HEK293 (cell line): Measurements from ENCODE around the gene SLC35F3.

Experiments used
- CTCF ChIA-PET: fragments of 350-600 bp; formaldehyde crosslinking; extraction: SDS; loops from one replicate; lab custom pipeline; 2021; ENCODE audit warnings: antibody characterized with exemption; lab: Yijun Ruan, JAX
- POLR2A ChIA-PET: fragments of 300-600 bp; formaldehyde crosslinking; extraction: SDS; loops from one replicate; lab custom pipeline; 2020; ENCODE audit warnings: antibody characterized with exemption, inconsistent platforms; lab: Yijun Ruan, JAX
- H3K27ac ChIP-seq: fragments of 200-500 bp; sonication (Bioruptor generic); 2 replicates; pipeline ENCODE4 v1.5.1; 2014; ENCODE audit warnings: low read depth, low read length, control low read depth, inconsistent platforms; ENCODE audit errors: extremely low read depth
- H3K36me3 ChIP-seq, 2 experiments: fragments of 200-500 bp in 1 of 2; sonication (Bioruptor generic) in 1 of 2; 1 replicate in 1 of 2; 2 replicates in 1 of 2; pipeline ENCODE4 v1.5.1; 2014 to 2017; ENCODE audit warnings: inconsistent platforms in 2 of 2, low read length in 2 of 2; ENCODE audit not compliant: control insufficient read depth in 2 of 2, insufficient read depth in 1 of 2
- H3K4me1 ChIP-seq: fragments of 200-500 bp; sonication (Bioruptor generic); 2 replicates; pipeline ENCODE4 v1.5.1; 2014; ENCODE audit warnings: mild to moderate bottlenecking, low read length, inconsistent platforms; ENCODE audit not compliant: control insufficient read depth, insufficient read depth
- H3K4me3 ChIP-seq: 2 replicates; pipeline ENCODE4 v1.5.1; 2011; ENCODE audit warnings: low read depth, mild to moderate bottlenecking, control low read depth, low read length, moderate library complexity
- H3K9me3 ChIP-seq: fragments of 200-500 bp; sonication (Bioruptor generic); 2 replicates; pipeline ENCODE4 v1.5.1; 2014; ENCODE audit warnings: low read depth, low read length, inconsistent platforms; ENCODE audit not compliant: control insufficient read depth, insufficient read depth
- EGR2 ChIP-seq: fragments of 450-650 bp; formaldehyde crosslinking; IDR thresholded peaks from 2 replicates; pipeline ENCODE4 v1.5.1; 2016; ENCODE audit warnings: low read depth, missing biosample characterization, missing genetic modification characterization
- FEZF1 ChIP-seq: fragments of 450-650 bp; formaldehyde crosslinking; IDR thresholded peaks from 2 replicates; pipeline ENCODE4 v1.5.1; 2016; ENCODE audit warnings: missing biosample characterization, missing genetic modification characterization
- GLI2 ChIP-seq: fragments of 450-650 bp; formaldehyde crosslinking; IDR thresholded peaks from 2 replicates; pipeline ENCODE4; 2017; ENCODE audit warnings: missing biosample characterization, missing genetic modification characterization, low read depth, borderline replicate concordance
- KLF9 ChIP-seq: fragments of 450-650 bp; formaldehyde crosslinking; IDR thresholded peaks from 2 replicates; pipeline ENCODE4 v1.5.1; 2016; ENCODE audit warnings: missing biosample characterization, missing genetic modification characterization, low read depth
- SALL2 ChIP-seq: fragments of 450-650 bp; formaldehyde crosslinking; IDR thresholded peaks from 2 replicates; pipeline ENCODE4 v1.5.0; 2017; ENCODE audit warnings: missing biosample characterization, mild to moderate bottlenecking, missing genetic modification characterization, borderline replicate concordance
- ZBTB10 ChIP-seq: fragments of 450-650 bp; formaldehyde crosslinking; IDR thresholded peaks from 2 replicates; pipeline ENCODE4 v1.5.1; 2016; ENCODE audit warnings: missing biosample characterization, missing genetic modification characterization
- ZBTB7A ChIP-seq: fragments of 450-650 bp; formaldehyde crosslinking; IDR thresholded peaks from 2 replicates; pipeline ENCODE4 v1.5.1; 2016; ENCODE audit warnings: low read depth, missing biosample characterization, missing genetic modification characterization
- ZNF175 ChIP-seq: fragments of 450-650 bp; formaldehyde crosslinking; IDR thresholded peaks from 2 replicates; pipeline ENCODE4 v1.5.1; 2016; ENCODE audit warnings: missing biosample characterization, missing genetic modification characterization
- ZNF202 ChIP-seq: fragments of 450-650 bp; formaldehyde crosslinking; IDR thresholded peaks from 2 replicates; pipeline ENCODE4 v1.5.1; 2016; ENCODE audit warnings: missing biosample characterization, missing genetic modification characterization, borderline replicate concordance
- ZNF335 ChIP-seq: fragments of 450-650 bp; formaldehyde crosslinking; conservative IDR thresholded peaks from 2 replicates; pipeline ENCODE4 v1.5.1; 2016; ENCODE audit warnings: missing biosample characterization, missing genetic modification characterization
- ZNF341 ChIP-seq: fragments of 450-650 bp; formaldehyde crosslinking; IDR thresholded peaks from 2 replicates; pipeline ENCODE4; 2016; ENCODE audit warnings: low read depth, missing biosample characterization, missing genetic modification characterization
- ZNF521 ChIP-seq: fragments of 450-650 bp; formaldehyde crosslinking; IDR thresholded peaks from 2 replicates; pipeline ENCODE4 v1.5.1; 2017; ENCODE audit warnings: missing biosample characterization, mild to moderate bottlenecking, missing genetic modification characterization
- ZNF561 ChIP-seq: fragments of 450-650 bp; IDR thresholded peaks from 2 replicates; pipeline ENCODE4 v1.5.1; 2018; ENCODE audit warnings: missing biosample characterization, missing genetic modification characterization, borderline replicate concordance
- ZNF600 ChIP-seq: fragments of 450-650 bp; formaldehyde crosslinking; IDR thresholded peaks from 2 replicates; pipeline ENCODE4 v1.5.1; 2016; ENCODE audit warnings: missing biosample characterization, missing genetic modification characterization
- ZNF610 ChIP-seq: fragments of 450-650 bp; formaldehyde crosslinking; IDR thresholded peaks from 2 replicates; pipeline ENCODE4 v1.5.1; 2016; ENCODE audit warnings: missing biosample characterization, missing genetic modification characterization, borderline replicate concordance
- ZSCAN5A ChIP-seq: fragments of 450-650 bp; formaldehyde crosslinking; IDR thresholded peaks from 2 replicates; pipeline ENCODE4 v1.5.1; 2016; ENCODE audit warnings: missing biosample characterization, missing genetic modification characterization
- TF ChIP-seq, protein P1 (sequence below): fragments of 450-650 bp; formaldehyde crosslinking; IDR thresholded peaks from 2 replicates; pipeline ENCODE4 v1.5.1; 2016; ENCODE audit warnings: missing biosample characterization, missing genetic modification characterization
- TF ChIP-seq, protein P2 (sequence below): fragments of 450-650 bp; formaldehyde crosslinking; IDR thresholded peaks from 2 replicates; pipeline ENCODE4 v1.5.1; 2016; ENCODE audit warnings: missing biosample characterization, missing genetic modification characterization
- TF ChIP-seq, protein P3 (sequence below): fragments of 450-650 bp; formaldehyde crosslinking; IDR thresholded peaks from 2 replicates; pipeline ENCODE4 v1.5.1; 2016; ENCODE audit warnings: missing biosample characterization, missing genetic modification characterization
- TF ChIP-seq, protein P4 (sequence below): fragments of 450-650 bp; formaldehyde crosslinking; IDR thresholded peaks from 2 replicates; pipeline ENCODE4 v1.5.1; 2016; ENCODE audit warnings: missing biosample characterization, missing genetic modification characterization, borderline replicate concordance
- TF ChIP-seq, protein P5 (sequence below): IDR thresholded peaks from 2 replicates; pipeline ENCODE4 v1.6.1; 2011; ENCODE audit warnings: mild to moderate bottlenecking, low read depth, low read length, borderline replicate concordance

SLC35F3 gene

DNA sequence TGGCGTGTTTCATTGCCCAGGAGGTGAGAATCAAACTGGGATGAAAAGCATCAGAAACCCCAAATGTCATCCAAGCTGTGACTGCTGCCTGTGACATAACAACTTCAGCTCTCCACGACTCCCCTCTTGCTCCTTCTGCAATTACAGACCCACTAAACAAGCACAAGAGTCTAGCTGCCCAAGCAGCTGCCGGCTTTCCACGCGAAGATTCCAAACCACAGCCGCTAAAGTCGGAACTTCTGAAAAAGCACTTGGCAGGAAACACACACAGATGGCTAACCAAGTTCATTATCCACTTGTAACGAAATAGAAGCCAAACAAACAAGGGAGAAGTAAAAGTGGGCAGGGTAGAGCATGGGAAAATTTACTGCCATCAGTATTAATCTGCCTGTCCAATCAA is 198.1 kb downstream of the SLC35F3 start:
- H3K4me3 ChIP-seq: no peak overlapping the region
- H3K36me3 ChIP-seq: no peaks in the 10 kb centered on the region
- TF ChIP-seq ZNF335 (tag by site-specific recombination) (peak; percentile 58), ZSCAN5A (tag by site-specific recombination) (no peak), ZNF175 (tag by site-specific recombination) (no peak), FEZF1 (tag by site-specific recombination) (peak; percentile 31; the same call in 1 of the 2 replicates)
- TF ChIP-seq, all 188 proteins: peak for 2
- POLR2A ChIA-PET: no interaction called here
- peaks cover 9% of the 10 kb centered on the region for H3K4me1 ChIP-seq
- H3K27ac ChIP-seq: no peak overlapping the region
- no peaks in the 10 kb centered on the region for H3K9me3 ChIP-seq
- CTCF ChIA-PET: interaction anchor here (0.7 to 2.2 kb wide), 2 partner anchors 8 to 9 kb away, joined by 3 to 8 read pairs; no protein-coding TSS in a partner anchor

GRCh38 chr1:234103198-234103597 is 198.7 kb downstream of the SLC35F3 start:
- peaks cover 9% of the 10 kb centered on the region for H3K4me1 ChIP-seq
- no peaks in the 10 kb centered on the region for H3K9me3 ChIP-seq
- ChIA-PET POLR2A (no interaction called here), CTCF (interaction anchor here (0.6 to 3.8 kb wide), 6 partner anchors 7 to 801 kb away, joined by 4 to 22 read pairs (median 7); no protein-coding TSS in a partner anchor)
- no peaks in the 10 kb centered on the region for H3K36me3 ChIP-seq
- no peak overlapping the region for H3K27ac ChIP-seq
- H3K4me3 ChIP-seq: no peak overlapping the region
- no peak for TF ChIP-seq ZNF561
- TF ChIP-seq GLI2 (tag by site-specific recombination): no peak
- TF ChIP-seq, protein P1, sequence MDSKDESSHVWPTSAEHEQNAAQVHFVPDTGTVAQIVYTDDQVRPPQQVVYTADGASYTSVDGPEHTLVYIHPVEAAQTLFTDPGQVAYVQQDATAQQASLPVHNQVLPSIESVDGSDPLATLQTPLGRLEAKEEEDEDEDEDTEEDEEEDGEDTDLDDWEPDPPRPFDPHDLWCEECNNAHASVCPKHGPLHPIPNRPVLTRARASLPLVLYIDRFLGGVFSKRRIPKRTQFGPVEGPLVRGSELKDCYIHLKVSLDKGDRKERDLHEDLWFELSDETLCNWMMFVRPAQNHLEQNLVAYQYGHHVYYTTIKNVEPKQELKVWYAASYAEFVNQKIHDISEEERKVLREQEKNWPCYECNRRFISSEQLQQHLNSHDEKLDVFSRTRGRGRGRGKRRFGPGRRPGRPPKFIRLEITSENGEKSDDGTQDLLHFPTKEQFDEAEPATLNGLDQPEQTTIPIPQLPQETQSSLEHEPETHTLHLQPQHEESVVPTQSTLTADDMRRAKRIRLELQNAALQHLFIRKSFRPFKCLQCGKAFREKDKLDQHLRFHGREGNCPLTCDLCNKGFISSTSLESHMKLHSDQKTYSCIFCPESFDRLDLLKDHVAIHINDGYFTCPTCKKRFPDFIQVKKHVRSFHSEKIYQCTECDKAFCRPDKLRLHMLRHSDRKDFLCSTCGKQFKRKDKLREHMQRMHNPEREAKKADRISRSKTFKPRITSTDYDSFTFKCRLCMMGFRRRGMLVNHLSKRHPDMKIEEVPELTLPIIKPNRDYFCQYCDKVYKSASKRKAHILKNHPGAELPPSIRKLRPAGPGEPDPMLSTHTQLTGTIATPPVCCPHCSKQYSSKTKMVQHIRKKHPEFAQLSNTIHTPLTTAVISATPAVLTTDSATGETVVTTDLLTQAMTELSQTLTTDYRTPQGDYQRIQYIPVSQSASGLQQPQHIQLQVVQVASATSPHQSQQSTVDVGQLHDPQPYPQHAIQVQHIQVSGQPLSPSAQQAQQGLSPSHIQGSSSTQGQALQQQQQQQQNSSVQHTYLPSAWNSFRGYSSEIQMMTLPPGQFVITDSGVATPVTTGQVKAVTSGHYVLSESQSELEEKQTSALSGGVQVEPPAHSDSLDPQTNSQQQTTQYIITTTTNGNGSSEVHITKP: no peak
- no peak for TF ChIP-seq SALL2 (tag by site-specific recombination)
- TF ChIP-seq ZNF341: no peak
- TF ChIP-seq ZNF521: no peak
- TF ChIP-seq, protein P2, sequence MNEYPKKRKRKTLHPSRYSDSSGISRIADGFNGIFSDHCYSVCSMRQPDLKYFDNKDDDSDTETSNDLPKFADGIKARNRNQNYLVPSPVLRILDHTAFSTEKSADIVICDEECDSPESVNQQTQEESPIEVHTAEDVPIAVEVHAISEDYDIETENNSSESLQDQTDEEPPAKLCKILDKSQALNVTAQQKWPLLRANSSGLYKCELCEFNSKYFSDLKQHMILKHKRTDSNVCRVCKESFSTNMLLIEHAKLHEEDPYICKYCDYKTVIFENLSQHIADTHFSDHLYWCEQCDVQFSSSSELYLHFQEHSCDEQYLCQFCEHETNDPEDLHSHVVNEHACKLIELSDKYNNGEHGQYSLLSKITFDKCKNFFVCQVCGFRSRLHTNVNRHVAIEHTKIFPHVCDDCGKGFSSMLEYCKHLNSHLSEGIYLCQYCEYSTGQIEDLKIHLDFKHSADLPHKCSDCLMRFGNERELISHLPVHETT (tag by site-specific recombination): no peak
- TF ChIP-seq, protein P3, sequence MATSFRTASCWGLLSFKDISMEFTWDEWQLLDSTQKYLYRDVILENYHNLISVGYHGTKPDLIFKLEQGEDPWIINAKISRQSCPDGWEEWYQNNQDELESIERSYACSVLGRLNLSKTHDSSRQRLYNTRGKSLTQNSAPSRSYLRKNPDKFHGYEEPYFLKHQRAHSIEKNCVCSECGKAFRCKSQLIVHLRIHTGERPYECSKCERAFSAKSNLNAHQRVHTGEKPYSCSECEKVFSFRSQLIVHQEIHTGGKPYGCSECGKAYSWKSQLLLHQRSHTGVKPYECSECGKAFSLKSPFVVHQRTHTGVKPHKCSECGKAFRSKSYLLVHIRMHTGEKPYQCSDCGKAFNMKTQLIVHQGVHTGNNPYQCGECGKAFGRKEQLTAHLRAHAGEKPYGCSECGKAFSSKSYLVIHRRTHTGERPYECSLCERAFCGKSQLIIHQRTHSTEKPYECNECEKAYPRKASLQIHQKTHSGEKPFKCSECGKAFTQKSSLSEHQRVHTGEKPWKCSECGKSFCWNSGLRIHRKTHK: no peak
- TF ChIP-seq ZNF600 (tag by site-specific recombination): no peak
- no peak for TF ChIP-seq ZNF202 (tag by site-specific recombination)
- TF ChIP-seq EGR2 (tag by site-specific recombination): no peak
- no peak for TF ChIP-seq ZBTB10 (tag by site-specific recombination)
- TF ChIP-seq ZNF610 (tag by site-specific recombination): no peak
- TF ChIP-seq, protein P4, sequence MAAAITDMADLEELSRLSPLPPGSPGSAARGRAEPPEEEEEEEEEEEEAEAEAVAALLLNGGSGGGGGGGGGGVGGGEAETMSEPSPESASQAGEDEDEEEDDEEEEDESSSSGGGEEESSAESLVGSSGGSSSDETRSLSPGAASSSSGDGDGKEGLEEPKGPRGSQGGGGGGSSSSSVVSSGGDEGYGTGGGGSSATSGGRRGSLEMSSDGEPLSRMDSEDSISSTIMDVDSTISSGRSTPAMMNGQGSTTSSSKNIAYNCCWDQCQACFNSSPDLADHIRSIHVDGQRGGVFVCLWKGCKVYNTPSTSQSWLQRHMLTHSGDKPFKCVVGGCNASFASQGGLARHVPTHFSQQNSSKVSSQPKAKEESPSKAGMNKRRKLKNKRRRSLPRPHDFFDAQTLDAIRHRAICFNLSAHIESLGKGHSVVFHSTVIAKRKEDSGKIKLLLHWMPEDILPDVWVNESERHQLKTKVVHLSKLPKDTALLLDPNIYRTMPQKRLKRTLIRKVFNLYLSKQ: no peak
- no peak for TF ChIP-seq KLF9 (tag by site-specific recombination)
- TF ChIP-seq ZBTB7A: no peak
- TF ChIP-seq, protein P5, sequence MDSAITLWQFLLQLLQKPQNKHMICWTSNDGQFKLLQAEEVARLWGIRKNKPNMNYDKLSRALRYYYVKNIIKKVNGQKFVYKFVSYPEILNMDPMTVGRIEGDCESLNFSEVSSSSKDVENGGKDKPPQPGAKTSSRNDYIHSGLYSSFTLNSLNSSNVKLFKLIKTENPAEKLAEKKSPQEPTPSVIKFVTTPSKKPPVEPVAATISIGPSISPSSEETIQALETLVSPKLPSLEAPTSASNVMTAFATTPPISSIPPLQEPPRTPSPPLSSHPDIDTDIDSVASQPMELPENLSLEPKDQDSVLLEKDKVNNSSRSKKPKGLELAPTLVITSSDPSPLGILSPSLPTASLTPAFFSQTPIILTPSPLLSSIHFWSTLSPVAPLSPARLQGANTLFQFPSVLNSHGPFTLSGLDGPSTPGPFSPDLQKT: no peak
